GM19240 (cell line): ENCODE results near the gene PARP3.

ENCODE experiments used
- DNase-seq: peaks from one replicate; pipeline ENCODE4 v3.0.0; 2011; ENCODE audit warnings: low spot score; ENCODE audit not compliant: insufficient read length

The PARP3 gene

DNA sequence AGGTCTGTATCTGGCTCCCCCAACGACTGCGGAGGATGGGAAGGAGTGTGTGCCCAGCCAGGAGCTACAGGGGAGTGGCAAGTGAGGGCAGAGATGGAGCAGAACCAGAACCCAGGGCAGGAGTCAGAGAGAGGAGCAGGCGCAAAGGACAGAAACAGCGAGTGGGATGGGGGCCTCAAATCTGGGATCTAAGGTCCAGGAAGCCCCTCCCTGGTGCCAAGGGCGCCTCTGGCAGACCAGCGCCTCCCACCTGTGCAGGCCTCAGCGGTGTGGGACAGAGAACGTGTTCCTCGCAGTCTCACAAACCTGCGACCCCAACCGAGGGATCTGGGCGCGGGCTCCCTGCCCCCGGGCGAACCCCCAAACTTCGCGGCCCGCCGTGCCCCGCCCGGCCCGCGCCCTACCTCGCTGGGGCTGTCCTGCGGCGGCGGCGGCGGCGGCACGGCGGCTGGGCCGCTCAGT, 24.8 kb downstream of the PARP3 start:
- DNase-seq = no peak

DNA sequence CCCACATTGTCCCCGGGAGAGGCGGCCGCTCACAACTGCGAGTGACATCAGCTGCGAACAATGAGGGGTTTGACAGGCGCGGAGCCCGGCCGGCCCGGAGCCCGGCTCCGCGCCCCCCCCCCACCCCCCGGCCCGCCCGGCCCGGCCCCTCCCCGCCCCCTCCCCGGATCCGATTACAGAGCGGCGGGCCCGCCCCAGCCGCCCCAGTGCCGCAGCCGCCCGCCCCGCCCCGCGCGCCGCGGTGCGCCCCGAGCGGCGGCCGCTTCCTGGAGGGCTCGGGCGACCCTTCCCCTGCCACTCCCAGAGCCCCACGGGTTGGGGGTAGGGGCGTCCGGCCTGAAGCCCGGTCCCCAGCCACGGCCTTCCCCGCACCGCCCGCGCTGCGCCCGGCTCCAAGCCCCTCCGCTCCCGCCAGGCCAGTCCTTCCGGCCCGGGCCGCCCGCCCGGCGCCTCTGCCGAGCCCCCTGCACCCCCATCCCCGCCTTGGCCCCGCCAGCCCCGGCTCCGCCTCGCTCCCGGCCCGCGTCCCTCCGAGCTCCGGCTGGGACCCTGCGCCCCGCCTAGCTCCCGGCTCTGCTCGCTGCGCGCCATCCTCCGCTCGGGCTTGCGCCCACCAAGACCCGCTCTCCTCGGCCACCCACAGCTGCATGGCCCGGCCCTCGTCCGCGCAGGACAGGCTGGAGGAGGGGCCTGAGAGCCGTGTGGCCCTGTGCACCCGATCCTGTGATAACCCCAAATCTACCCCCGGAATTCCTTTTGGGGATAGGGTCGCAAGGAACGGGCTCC, 25.4 kb downstream of the PARP3 start, which contains the start of gene PCBP4:
PCBP4 (minus strand) TSS at position 71 of the 786 bp plus-strand sequence. CDS start 6,214 bp downstream, outside the sequence.
- DNase-seq = no peak

- DNase-seq = no peak
These were observed 26.1 kb downstream of the PARP3 start for GRCh38 chr3:51968170-51968775.

DNA sequence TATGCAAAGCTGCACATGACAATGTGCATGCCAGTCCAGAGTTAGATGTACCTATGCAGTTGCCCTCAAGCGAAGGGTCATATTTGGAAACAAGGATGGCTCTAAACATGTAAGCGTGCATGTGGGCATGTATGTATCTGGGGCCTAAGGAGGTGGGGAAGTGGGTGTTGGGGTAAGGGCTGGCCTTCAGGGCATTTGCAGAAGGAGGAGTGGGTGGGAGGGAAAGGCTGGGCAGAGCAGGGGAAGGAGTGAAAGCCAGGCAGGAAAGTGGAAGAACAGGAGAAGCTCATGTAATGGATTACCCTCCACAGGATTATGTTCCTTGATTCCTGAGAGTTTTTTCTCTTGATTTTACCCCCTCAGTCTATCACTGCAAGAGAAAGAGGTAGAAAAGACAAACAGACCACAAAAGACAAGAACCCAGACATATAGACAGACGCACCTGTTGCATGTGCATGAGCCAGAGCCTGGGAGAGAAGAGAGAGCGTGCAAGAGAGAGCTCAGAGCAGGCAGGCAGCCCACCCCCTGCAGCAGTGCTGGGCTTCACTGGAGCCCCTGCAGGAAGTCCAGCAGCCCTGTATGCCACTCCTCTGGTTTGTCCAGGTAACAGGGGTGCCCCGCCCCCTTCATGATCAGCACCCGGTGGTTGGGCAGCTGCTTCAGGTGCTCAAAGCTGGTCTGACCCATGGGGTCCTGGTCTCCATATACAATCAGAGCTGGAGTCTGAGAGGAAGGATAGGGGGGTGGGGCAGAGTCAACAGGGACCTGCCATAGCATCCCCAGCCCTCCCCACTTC, 26.9 kb downstream of the PARP3 start:
- DNase-seq = no peak

DNA sequence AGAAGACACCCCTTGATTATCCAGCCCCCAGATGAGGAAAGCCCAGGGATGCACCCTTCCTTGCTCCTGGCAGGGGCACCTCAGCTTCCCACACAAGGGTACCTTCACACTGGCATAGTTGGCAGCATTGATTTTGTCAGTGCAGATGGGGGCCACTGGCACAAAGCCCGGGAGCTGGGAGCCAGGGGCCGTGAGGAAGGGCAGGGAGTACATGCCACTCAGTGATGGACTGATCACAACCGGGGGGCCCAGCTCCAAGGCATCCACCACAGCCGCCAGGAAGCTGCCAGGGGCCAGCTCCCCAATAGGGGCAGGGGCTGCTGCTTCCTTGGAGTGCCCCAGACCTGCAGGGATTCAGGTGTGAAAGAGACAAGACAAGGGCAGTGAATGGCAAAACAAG, 27.7 kb downstream of the PARP3 start:
- DNase-seq = no peak

GRCh38 chr3:51970606-51971300, 28.6 kb downstream of the PARP3 start:
- no peak for DNase-seq

- no peak for DNase-seq
These were observed 29.2 kb downstream of the PARP3 start for GRCh38 chr3:51971350-51971749.

DNA sequence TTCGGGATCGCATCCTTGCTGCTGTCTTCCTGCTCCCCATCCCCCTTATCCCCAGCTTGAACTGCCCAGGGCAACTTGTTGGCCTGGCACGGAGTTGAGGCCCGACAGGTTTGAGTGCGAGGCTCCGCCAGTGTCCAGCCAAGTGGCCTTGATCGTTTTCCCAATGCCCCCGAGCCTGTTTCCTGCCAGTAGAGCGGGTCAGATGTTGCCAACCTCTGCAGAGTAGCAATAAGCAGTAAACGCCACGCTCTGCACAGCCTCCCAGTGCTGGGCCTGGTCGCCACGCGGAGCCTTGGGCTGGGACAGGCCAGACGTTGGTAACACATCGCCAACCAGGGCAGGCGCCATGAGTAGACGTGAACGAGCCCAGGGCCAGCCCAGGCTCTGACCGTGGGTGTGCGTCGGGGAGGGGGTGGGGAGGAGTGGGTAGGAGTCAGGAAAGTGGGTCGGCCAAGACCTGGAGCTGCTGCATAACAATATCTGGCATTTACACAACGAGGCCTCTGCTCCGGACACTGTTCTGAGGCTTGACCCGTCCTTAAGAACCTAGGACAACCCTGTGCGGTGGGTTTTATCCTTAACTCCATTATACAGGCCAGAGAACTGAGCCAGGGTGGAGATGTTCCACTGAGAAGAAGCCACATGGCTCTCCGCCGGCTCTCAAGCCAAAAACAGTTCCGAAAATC, 32.3 kb downstream of the PARP3 start:
- no peak for DNase-seq

GRCh38 chr3:51974963-51975851, 33.0 kb downstream of the PARP3 start, which contains the start of gene ABHD14A:
Gene ABHD14A, plus strand, starts transcription at chr3:51975064. Its CDS starts 72 bp downstream, at chr3:51975136.
- peak; percentile 85 for DNase-seq

DNA sequence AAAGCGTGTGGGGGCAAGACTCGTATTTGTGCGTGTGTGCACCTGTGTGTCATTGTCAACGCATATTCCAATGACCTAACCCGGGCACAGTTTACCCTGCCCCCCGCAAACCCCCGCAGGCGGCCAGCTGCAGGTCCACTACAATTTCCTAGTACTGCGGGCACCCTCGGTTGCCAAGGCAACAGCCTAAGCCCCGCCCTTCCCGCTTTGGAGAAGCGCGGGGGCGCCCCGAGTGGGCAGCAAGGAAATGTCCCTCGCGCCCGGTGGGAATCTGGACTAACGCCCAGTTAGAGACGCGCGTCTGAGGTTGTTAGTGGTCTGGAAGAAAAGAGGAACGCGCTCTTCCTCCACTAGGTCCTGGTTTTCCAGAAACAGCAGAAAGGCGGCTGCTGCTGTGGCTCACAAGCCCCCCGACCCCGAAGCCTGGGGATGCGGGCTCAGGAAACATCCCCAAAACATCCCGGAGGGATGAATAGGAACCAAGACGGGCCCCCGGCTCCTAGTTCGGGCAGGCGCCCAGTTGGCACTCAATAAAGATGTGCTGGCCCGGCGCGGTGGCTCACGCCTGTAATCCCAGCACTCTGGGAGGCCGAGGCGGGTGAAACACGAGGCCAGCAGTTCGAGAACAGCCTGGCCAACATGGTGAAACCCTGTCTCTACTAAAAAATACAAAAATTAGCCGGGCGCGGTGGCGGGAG, 33.8 kb downstream of the PARP3 start:
- DNase-seq = no peak

DNA sequence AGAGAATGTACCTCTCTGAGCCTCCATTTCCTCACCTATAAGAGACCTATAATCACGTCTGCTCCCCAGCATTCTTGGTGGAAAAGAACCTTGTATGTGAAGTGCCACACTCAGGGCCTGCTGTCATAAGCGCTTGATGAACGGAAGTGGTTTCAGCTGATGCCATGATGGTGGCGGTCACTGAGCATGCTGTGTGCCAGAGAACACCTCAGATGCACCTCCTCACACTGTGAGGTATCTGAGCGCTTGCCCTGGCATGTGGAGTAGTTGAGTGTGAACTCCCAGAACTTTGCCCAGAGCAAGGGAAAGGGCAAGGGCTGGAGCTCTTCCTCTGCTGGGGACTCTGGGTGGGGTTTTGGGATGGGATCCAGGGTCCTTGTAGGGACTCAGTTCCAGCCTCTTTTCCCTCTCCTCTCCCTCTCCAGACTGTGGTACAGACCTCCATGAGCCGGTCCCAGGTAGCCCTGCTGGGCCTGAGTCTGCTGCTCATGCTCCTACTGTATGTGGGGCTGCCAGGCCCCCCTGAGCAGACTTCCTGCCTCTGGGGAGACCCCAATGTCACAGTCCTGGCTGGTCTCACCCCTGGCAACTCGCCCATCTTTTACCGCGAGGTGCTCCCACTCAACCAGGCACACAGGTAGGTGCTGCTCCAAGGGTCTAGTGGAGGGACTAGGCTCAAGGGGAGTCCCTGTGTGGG, 35.4 kb downstream of the PARP3 start:
- no peak for DNase-seq

GRCh38 chr3:51978143-51978502, 36.0 kb downstream of the PARP3 start:
- DNase-seq = no peak

GRCh38 chr3:51980253-51980652, 38.1 kb downstream of the PARP3 start:
- no peak for DNase-seq

- DNase-seq = peak; percentile 79
These were observed 40.2 kb downstream of the PARP3 start for GRCh38 chr3:51982352-51982837.

DNA sequence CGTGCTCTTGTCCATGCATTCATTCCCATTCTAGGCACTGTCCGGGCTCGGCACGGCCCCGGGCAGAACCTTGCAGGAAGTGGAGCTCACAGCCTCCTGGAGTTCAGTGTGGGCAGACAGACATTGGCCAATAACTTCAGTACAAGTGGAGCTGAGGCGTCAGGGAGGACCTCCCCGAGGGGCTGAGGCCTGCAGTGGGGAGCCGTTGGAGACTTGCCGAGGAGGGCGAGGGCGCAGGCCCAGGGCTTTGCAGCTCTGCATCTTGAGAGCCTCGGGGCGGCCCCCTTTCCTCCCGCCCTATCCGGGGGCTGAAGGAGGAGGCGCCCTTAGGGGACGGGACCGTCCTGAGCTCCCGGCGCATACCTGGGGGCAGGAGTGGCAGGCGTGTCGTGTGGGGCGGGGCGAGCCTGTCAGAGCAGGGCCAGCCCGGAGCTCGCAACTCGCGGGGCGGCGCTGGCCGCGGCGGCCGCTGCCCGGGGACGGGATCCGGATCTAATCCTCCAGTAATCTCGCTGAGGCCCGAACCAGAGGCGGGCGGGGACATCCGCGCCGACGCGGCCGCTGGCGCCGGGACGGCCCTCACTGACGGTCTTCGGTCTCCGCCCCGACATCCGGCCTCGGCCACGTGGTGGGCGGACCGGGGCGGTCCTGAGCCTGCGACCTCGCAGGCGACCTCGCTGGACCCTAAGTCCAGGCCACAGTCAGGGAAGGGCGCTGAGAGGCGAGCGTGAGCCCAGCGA, 40.8 kb downstream of the PARP3 start, which contains the start of gene ACY1:
ACY1 (plus strand) TSS at position 698 of the 740 bp plus-strand sequence. CDS start 530 bp downstream, outside the sequence.
- DNase-seq = peak; percentile 95

DNA sequence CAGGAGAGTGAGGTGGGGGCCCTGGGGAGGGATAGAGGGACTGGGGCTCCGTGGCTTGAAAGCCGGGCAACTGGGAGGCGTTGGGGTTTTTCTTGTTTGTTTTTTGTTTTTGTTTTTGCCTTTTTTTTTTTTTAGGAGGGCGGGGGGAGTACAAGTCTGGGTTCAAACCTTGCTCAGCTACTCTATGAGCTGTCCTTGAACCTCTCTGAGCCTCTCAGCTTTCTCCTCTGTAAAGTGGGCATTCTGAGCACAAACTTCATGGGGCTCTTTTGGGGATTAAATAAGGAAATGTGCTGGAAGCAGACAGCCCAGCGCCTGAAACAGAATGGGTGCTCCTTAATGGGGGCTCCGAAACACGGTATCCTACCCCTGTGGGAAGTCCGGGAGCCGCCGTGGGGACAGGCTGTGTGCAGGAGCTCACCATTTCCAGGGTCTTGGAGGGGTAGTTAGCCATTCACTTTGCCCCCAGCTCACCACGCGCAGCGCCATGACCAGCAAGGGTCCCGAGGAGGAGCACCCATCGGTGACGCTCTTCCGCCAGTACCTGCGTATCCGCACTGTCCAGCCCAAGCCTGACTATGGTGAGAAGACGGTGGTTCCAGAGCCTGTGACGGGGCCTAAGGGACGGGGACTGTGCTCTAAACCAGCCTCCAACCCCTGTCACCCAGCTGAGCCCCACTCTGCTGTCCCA, 41.6 kb downstream of the PARP3 start:
- DNase-seq = no peak

DNA sequence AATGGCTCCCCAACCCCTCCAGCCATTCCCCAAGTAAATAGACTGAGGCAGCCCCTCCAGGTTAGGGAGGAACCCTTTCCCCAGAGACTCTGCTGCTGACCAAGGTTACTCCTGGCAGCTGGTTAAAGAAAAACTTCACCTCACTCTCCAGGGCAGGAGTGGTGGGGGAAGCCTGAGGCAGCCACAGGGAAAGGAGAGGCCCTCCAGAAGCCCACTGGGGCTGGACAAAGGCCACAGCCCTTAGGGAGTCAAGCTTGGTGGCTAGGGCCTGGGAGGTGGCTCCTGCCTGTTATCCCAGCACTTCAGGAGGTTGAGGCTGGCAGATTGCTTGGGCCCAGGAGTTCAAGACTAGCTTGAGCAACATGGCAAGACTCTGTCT, 42.1 kb downstream of the PARP3 start:
- DNase-seq = no peak
